SU-DHL-6 (cell line): ENCODE results near the gene BTN3A1.
A peak's percentile ranks its signal among the peaks of the same experiment; 100 is the strongest.

Experiments used
- H2AFZ ChIP-seq: fragments of 200-600 bp; sonication (generic); 2 replicates; pipeline ENCODE4 v1.6.1; 2014; ENCODE audit warnings: low read depth, mild to moderate bottlenecking, moderate library complexity, mixed read lengths, antibody characterized with exemption, low read length; ENCODE audit not compliant: severe bottlenecking
- H3F3A ChIP-seq: fragments of 200-600 bp; shearing (Covaris generic); 2 replicates; pipeline ENCODE4 v1.6.0; 2016; ENCODE audit warnings: antibody characterized with exemption, mild to moderate bottlenecking; ENCODE audit not compliant: insufficient read depth
- H3K27ac ChIP-seq: fragments of 200-600 bp; sonication (generic); 2 replicates; pipeline ENCODE4 v1.5.1; 2016; ENCODE audit warnings: low read depth, mild to moderate bottlenecking, low read length, moderate library complexity, mixed read lengths
- H3K27me3 ChIP-seq: fragments of 200-600 bp; sonication (generic), shearing (Covaris generic); 2 replicates; pipeline ENCODE4 v1.6.0; 2014; ENCODE audit warnings: mild to moderate bottlenecking, low read length
- H3K36me3 ChIP-seq: fragments of 200-600 bp; sonication (generic); 2 replicates; pipeline ENCODE4 v1.6.1; 2014; ENCODE audit warnings: mild to moderate bottlenecking, low read length, mixed read lengths
- H3K4me2 ChIP-seq: fragments of 300-600, 200-600 bp; shearing (Covaris generic), sonication (generic); 2 replicates; pipeline ENCODE4 v1.6.0; 2014; ENCODE audit warnings: low read length, low read depth, mild to moderate bottlenecking; ENCODE audit not compliant: poor library complexity, severe bottlenecking
- H3K4me3 ChIP-seq: fragments of 200-600 bp; sonication (generic); 2 replicates; pipeline ENCODE4 v1.5.1; 2014; ENCODE audit warnings: antibody characterized with exemption, low read length, mild to moderate bottlenecking, mixed read lengths; ENCODE audit not compliant: insufficient read depth, poor library complexity, severe bottlenecking
- H3K79me2 ChIP-seq: fragments of 200-600 bp; sonication (generic); 2 replicates; pipeline ENCODE4 v1.6.1; 2014; ENCODE audit warnings: mild to moderate bottlenecking, low read length, moderate library complexity; ENCODE audit not compliant: insufficient read depth
- H3K9ac ChIP-seq: fragments of 200-600 bp; sonication (generic); 2 replicates; pipeline ENCODE4 v1.7.0; 2014; ENCODE audit warnings: mild to moderate bottlenecking, low read length
- H3K9me2 ChIP-seq: fragments of 200-600 bp; sonication (generic); replicated peaks from 2 replicates; pipeline ENCODE4 v1.6.1; 2014; ENCODE audit warnings: low read length; ENCODE audit not compliant: insufficient read depth
- H3K9me3 ChIP-seq: fragments of 200-600 bp; sonication (generic); 2 replicates; pipeline ENCODE4 v1.6.1; 2014; ENCODE audit warnings: low read length, mixed read lengths; ENCODE audit not compliant: insufficient read depth
- H4K20me1 ChIP-seq: fragments of 200-600 bp; sonication (generic); 2 replicates; pipeline ENCODE4 v1.6.1; 2014; ENCODE audit warnings: low read depth, mild to moderate bottlenecking, antibody characterized with exemption, low read length, moderate library complexity, mixed read lengths
- CTCF ChIP-seq: fragments of 200-600 bp; sonication (generic); IDR thresholded peaks from one replicate; pipeline ENCODE4 v1.5.1; 2017; ENCODE audit warnings: antibody characterized with exemption, mild to moderate bottlenecking, low read length, moderate library complexity; ENCODE audit not compliant: insufficient read depth, poor library complexity, severe bottlenecking
- EZH2phosphoT487 ChIP-seq: fragments of 200-600 bp; sonication (generic), shearing (Covaris generic); conservative IDR thresholded peaks from 2 replicates; pipeline ENCODE4 v1.6.1; 2018; ENCODE audit warnings: mild to moderate bottlenecking, antibody characterized with exemption, low read length, moderate library complexity, mixed read lengths

The BTN3A1 gene

GRCh38 chr6:26437550-26437949 lies 35.5 kb downstream of the BTN3A1 start:
- Histone ChIP-seq H3K27me3 (no peaks in the 10 kb centered on the region), H3K36me3 (no peaks in the 10 kb centered on the region), H2AFZ (no peak overlapping the region), H3K4me3 (no peak overlapping the region), H3K9me2 (no peaks in the 10 kb centered on the region), H3K9ac (no peak overlapping the region), H3F3A (no peaks in the 10 kb centered on the region), H4K20me1 (no peaks in the 10 kb centered on the region), H3K4me2 (no peak overlapping the region), H3K9me3 (peaks cover 14% of the 10 kb centered on the region; the same call in 1 of the 2 replicates), H3K79me2 (no peaks in the 10 kb centered on the region), H3K27ac (no peak overlapping the region)
- TF ChIP-seq CTCF (no peak), EZH2phosphoT487 (no peak)

- peaks cover 9% of the 10 kb centered on the region; the same call in 1 of the 2 replicates for H3K9me3 ChIP-seq
- H3K9me2 ChIP-seq, result no peaks in the 10 kb centered on the region
- no peak overlapping the region for H2AFZ ChIP-seq
- H3K27me3 ChIP-seq, result no peaks in the 10 kb centered on the region
- H3K27ac ChIP-seq, result no peak overlapping the region
- no peak overlapping the region for H3K9ac ChIP-seq
- no peak overlapping the region for H3K4me2 ChIP-seq
- H4K20me1 ChIP-seq, result no peaks in the 10 kb centered on the region
- no peak overlapping the region for H3K4me3 ChIP-seq
- H3K36me3 ChIP-seq, result no peaks in the 10 kb centered on the region
- H3F3A ChIP-seq, result no peaks in the 10 kb centered on the region
- no peaks in the 10 kb centered on the region for H3K79me2 ChIP-seq
- TF ChIP-seq CTCF (no peak), EZH2phosphoT487 (no peak)
Measured at GRCh38 chr6:26438000-26438399, 35.9 kb downstream of the BTN3A1 start.

- TF ChIP-seq EZH2phosphoT487 (no peak), CTCF (no peak)
- Histone ChIP-seq H3K9me2 (no peaks in the 10 kb centered on the region), H3K79me2 (no peaks in the 10 kb centered on the region), H4K20me1 (no peaks in the 10 kb centered on the region), H3K9me3 (peaks cover 3% of the 10 kb centered on the region; the same call in 1 of the 2 replicates), H3K9ac (peak overlapping the region; percentile 51), H3K27ac (no peak overlapping the region), H3K4me3 (peak overlapping the region; percentile 49), H3F3A (no peaks in the 10 kb centered on the region), H2AFZ (peak overlapping the region; percentile 95), H3K36me3 (no peaks in the 10 kb centered on the region), H3K27me3 (no peaks in the 10 kb centered on the region), H3K4me2 (peak overlapping the region; percentile 62)
Measured at GRCh38 chr6:26439151-26440125, 37.4 kb downstream of the BTN3A1 start.
